Bronchial epithelial cell (primary cell): ENCODE measurements around the gene UFD1. TPM values are rescaled to one million over a fixed set of nuclear protein-coding genes. Genes with fewer than 3 reads are reported as not detected.

Source experiments
- DNase-seq: peaks from one replicate; pipeline ENCODE4 v3.0.0-alpha.2; 2010; ENCODE audit warnings: low read depth
- FAIRE-seq: peaks from 2 replicates; lab custom pipeline; 2011; peaks lifted over from hg19 to GRCh38; lab: Jason Lieb, UNC
- H3K27me3 ChIP-seq: 2 replicates; pipeline ENCODE4 v1.5.1; 2011; ENCODE audit warnings: low read length; ENCODE audit not compliant: control insufficient read depth, insufficient read depth
- H3K36me3 ChIP-seq: 2 replicates; pipeline ENCODE4 v1.5.1; 2011; ENCODE audit warnings: low read length; ENCODE audit not compliant: control insufficient read depth, insufficient read depth
- H3K4me3 ChIP-seq: 2 replicates; pipeline ENCODE4 v1.5.1; 2011; ENCODE audit warnings: mild to moderate bottlenecking, low read depth, low read length, control low read depth
- CTCF ChIP-seq: IDR thresholded peaks from 2 replicates; pipeline ENCODE4 v1.5.1; 2011; ENCODE audit warnings: mild to moderate bottlenecking, moderate library complexity, low read length, control low read depth, inconsistent platforms; ENCODE audit not compliant: insufficient read depth, severe bottlenecking
- total RNA-seq: library from RNA; depleted of rRNA; stranded (reverse); fragments of >200 nt; gene quantifications from 2 replicates; pipeline ENCODE4 v1.2.1, GENCODE V29; 2014

Gene UFD1
- total RNA-seq, 1 donor from 2014 or later, result 66.9 TPM

GRCh38 chr22:19477321-19478044 lies 1.5 kb downstream of the UFD1 start:
- DNase-seq (no peak), FAIRE-seq (no peak)
- Histone ChIP-seq H3K4me3 (peak overlapping the region; percentile 73), H3K27me3 (no peaks in the 10 kb centered on the region), H3K36me3 (peaks cover 13% of the 10 kb centered on the region)
- TF ChIP-seq CTCF, result no peak

GRCh38 chr22:19476023-19476422 lies 3.0 kb downstream of the UFD1 start:
- Histone ChIP-seq H3K27me3 (no peaks in the 10 kb centered on the region), H3K36me3 (peaks cover 22% of the 10 kb centered on the region), H3K4me3 (no peak overlapping the region)
- no peak for TF ChIP-seq CTCF
- FAIRE-seq, result no peak
- no peak for DNase-seq

- Histone ChIP-seq H3K27me3 (no peaks in the 10 kb centered on the region), H3K36me3 (peaks cover 38% of the 10 kb centered on the region), H3K4me3 (no peak overlapping the region)
- no peak for FAIRE-seq
- TF ChIP-seq CTCF, result peak; percentile 8
- DNase-seq, result no peak
These were observed 5.4 kb downstream of the UFD1 start for GRCh38 chr22:19473578-19473977.

GRCh38 chr22:19472233-19472632 lies 6.8 kb downstream of the UFD1 start:
- no peak for TF ChIP-seq CTCF
- DNase-seq (no peak), FAIRE-seq (no peak)
- peaks cover 46% of the 10 kb centered on the region for H3K36me3 ChIP-seq
- no peak overlapping the region for H3K4me3 ChIP-seq
- H3K27me3 ChIP-seq, result no peaks in the 10 kb centered on the region

GRCh38 chr22:19471572-19471971 lies 7.4 kb downstream of the UFD1 start:
- no peaks in the 10 kb centered on the region for H3K27me3 ChIP-seq
- FAIRE-seq, result no peak
- no peak for TF ChIP-seq CTCF
- no peak overlapping the region for H3K4me3 ChIP-seq
- H3K36me3 ChIP-seq, result peaks cover 51% of the 10 kb centered on the region
- no peak for DNase-seq

GRCh38 chr22:19470010-19470409 lies 9.0 kb downstream of the UFD1 start:
- no peak for FAIRE-seq
- Histone ChIP-seq H3K27me3 (no peaks in the 10 kb centered on the region), H3K4me3 (no peak overlapping the region), H3K36me3 (peaks cover 58% of the 10 kb centered on the region)
- no peak for TF ChIP-seq CTCF
- no peak for DNase-seq
